Fibroblast of villous mesenchyme (primary cell): ENCODE data around the gene ORC6. TPM values are rescaled to one million over a fixed set of nuclear protein-coding genes. Genes with fewer than 3 reads are reported as not detected.
A peak's percentile ranks its signal among the peaks of the same experiment; 100 is the strongest.
"Not testable (repeated sequence)": the region's sequence is repeated elsewhere in the genome, so short reads cannot be mapped to it uniquely, and the experiment has no call there.

ENCODE experiments used
- DNase-seq: peaks from one replicate; pipeline ENCODE4 v3.0.0-alpha.2; 2010; ENCODE audit warnings: low read depth
- H3K4me3 ChIP-seq: 2 replicates; pipeline ENCODE4 v1.5.1; 2011; ENCODE audit warnings: low read depth, mild to moderate bottlenecking, low read length
- total RNA-seq: library from RNA; depleted of rRNA; stranded (reverse); fragments of >200 nt; gene quantifications from 2 replicates; pipeline ENCODE4 v1.2.3, GENCODE V29; 2012
- TF ChIP-seq, protein P1 (sequence below): IDR thresholded peaks from 2 replicates; pipeline ENCODE4 v1.5.1; 2012; ENCODE audit warnings: low read depth, mild to moderate bottlenecking, low read length; ENCODE audit not compliant: insufficient read depth

The ORC6 gene
- total RNA-seq, 1 donor = 9.9 TPM

DNA sequence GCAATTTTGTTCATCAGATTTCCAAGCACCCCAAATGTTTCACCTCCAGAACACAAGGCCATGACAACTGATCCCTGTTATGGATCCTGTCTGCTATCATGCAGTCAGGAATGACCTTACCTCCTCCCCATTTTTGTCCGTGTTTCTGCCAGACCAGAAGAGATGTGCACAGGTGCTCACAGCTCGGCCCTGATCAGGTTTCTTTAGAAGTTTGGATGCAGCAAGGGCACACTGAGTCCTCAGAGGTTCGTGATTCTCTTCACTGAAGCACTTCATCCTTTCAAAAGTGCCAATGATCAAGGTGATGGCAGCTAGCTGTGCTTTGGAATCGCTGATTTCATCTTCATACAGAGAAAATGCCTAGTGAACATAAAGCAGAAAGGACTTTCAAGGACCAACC lies 27.3 kb upstream of the ORC6 start:
- TF ChIP-seq, protein P1, sequence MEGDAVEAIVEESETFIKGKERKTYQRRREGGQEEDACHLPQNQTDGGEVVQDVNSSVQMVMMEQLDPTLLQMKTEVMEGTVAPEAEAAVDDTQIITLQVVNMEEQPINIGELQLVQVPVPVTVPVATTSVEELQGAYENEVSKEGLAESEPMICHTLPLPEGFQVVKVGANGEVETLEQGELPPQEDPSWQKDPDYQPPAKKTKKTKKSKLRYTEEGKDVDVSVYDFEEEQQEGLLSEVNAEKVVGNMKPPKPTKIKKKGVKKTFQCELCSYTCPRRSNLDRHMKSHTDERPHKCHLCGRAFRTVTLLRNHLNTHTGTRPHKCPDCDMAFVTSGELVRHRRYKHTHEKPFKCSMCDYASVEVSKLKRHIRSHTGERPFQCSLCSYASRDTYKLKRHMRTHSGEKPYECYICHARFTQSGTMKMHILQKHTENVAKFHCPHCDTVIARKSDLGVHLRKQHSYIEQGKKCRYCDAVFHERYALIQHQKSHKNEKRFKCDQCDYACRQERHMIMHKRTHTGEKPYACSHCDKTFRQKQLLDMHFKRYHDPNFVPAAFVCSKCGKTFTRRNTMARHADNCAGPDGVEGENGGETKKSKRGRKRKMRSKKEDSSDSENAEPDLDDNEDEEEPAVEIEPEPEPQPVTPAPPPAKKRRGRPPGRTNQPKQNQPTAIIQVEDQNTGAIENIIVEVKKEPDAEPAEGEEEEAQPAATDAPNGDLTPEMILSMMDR = no peak
- no peak overlapping the region for H3K4me3 ChIP-seq
- no peak for DNase-seq

DNA sequence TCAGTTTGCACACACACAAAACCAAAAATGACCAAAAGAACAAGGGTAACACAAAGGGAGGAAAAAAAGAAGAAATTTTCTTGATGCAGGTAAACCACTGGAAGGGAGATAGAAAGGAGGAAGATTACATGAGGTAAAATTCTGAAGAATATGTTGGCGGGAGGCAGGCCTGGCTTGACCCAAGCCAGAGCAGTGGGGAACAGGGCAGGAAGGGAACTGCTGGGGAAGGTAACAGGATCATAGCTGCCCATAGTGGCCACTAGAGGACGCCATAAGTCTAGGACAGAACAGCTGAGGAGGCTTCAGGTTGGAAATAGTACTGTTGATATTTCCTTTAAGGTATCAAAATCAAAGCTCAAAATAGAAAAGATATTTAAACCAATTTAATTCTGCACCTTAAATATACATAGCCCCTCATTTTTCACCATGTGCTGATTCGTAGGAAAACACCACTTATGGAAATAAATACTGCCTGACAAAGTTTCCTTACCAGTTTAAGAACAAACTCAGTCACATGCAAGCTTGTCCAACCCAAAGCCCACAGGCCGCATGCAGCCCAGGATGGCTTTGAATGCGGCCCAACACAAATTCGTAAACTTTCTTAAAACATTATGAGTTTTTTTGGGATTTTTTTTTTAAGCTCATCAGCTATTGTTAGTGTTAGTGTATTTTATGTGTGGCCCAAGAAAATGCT lies 16.0 kb upstream of the ORC6 start:
- TF ChIP-seq, protein P1 = peak; percentile 99
- H3K4me3 ChIP-seq = no peak overlapping the region
- DNase-seq = peak; percentile 71

DNA sequence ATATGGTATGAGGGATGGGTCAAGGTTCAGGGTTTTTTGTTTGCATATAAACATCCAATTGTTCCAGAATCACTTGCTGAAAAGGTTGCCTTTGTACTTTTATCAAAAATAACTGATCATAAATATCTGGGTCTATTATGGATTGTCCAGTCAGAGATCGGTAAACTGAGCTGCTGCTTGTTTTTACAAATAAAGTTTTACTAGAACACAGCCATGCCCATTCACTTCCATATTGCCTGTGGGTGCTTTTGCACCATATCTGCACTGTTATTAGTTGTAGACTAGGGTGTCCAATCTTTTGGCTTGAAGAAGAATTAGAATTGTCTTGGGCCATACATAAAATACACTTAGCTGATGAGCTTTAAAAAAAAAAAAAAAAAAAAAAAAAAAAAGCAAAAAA lies 11.5 kb upstream of the ORC6 start:
- H3K4me3 ChIP-seq, DNase-seq: not testable (repeated sequence)

DNA sequence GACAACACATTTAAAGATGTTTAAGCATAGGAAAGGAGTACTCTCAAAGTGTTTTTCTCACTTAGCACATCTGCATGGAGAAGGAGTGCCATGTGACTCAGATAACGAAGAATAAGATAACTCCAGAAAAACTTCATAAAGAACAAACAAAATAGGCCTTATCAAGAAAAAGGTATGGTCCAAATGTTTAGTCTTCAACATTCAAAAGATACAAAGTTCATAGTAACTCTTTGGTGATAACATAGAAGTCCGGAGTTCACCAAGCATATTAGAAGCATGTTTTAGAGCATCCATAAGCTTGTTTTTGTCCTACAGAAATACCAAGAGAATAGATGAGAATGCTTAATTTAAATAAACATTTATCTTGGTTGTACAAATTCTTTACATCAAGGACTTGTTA lies 7.6 kb upstream of the ORC6 start:
- H3K4me3 ChIP-seq, DNase-seq: not testable (repeated sequence)

DNA sequence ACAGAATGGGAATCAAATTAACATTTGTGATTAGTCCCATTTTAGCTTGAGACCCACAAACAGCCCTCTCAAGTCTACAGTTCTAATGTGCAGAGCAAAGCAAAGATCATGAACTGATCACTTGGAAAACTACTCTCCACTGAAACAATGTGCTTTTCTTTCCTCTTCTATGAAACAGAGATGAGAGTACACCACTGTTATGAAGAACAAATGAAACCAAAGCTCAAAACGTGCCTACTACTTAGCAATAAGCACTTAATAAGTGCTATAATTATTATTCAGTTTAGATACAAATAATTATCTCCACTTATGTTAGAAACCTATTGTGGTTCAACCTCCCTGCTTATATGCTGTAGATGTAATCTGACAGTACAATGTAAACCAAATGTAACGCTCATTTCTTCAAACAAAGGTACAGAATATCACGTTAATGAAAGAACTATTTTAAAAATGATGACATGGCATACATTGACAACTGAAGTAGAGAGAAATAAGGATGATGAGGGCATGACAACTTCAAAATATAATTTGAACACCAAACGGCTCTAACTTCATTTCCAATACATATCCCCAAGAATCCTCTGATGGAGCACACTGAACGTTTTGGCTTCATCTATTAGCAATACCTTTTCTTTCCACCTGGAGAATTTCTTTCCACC lies 2.5 kb upstream of the ORC6 start:
- peak overlapping the region; percentile 93 for H3K4me3 ChIP-seq
- TF ChIP-seq, protein P1 = no peak
- DNase-seq = no peak

DNA sequence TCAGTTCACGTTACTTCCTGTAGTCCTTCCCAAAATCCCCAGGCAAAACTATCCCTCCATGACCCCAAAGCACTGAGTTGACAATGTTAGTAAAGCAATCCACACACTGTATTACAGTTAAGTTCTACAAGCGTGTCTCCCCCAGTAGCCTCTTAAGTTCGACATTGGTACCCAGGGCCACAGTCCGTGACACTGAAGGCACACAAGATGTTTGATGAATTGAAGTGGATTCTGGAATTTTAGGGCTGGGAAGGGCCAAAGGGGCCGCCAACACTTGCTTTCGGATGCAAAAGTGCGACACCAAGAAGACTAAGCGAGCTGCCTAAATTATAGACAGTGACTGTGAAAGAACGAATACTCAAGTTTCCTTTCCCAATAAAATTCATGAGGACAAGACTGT lies 2.0 kb upstream of the ORC6 start:
- no peak for DNase-seq
- TF ChIP-seq, protein P1 = no peak
- peak overlapping the region; percentile 93 for H3K4me3 ChIP-seq

DNA sequence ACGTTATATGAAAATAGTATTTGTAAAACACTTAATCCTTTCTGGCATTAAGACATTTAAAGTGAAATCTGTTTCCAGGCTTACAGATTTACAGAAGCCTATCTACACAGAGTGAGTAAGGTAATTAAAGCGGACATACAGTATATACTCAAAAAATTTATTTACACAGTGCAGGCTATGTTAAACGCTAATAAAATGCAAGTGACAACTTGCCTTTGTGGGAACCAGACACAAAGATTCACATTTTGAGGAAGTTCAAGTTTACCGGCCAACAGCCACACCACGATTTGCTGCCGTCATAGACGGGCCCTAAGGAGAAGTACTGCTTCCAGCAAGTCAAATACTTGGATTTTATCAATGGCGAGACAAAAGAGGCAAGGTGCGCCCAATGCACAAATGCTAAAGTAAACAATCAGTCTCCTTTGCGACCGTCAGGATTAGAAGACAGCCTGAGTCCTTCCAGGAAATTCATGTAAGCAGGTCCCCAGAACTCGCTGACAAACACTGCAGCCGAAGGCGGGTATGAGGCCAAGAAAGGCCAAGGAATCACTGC lies 1.3 kb upstream of the ORC6 start:
- peak overlapping the region; percentile 93 for H3K4me3 ChIP-seq
- TF ChIP-seq, protein P1 = no peak
- DNase-seq = peak; percentile 47
